LNCAP (cell line): Measurements from ENCODE around the gene COL9A2.

Source experiments
- CTCF ChIP-seq: fragments of 450-650 bp; IDR thresholded peaks from 2 replicates; pipeline ENCODE4 v1.5.1; 2017; ENCODE audit warnings: mild to moderate bottlenecking

Gene COL9A2

GRCh38 chr1:40315239-40315794, 1.8 kb downstream of the COL9A2 start:
- peak; percentile 89 for TF ChIP-seq CTCF

GRCh38 chr1:40314721-40315238, 2.3 kb downstream of the COL9A2 start:
- TF ChIP-seq CTCF = no peak

GRCh38 chr1:40313958-40314720, 2.9 kb downstream of the COL9A2 start:
- no peak for TF ChIP-seq CTCF

- TF ChIP-seq CTCF = no peak
These were observed 3.6 kb downstream of the COL9A2 start for GRCh38 chr1:40313329-40313957.

DNA sequence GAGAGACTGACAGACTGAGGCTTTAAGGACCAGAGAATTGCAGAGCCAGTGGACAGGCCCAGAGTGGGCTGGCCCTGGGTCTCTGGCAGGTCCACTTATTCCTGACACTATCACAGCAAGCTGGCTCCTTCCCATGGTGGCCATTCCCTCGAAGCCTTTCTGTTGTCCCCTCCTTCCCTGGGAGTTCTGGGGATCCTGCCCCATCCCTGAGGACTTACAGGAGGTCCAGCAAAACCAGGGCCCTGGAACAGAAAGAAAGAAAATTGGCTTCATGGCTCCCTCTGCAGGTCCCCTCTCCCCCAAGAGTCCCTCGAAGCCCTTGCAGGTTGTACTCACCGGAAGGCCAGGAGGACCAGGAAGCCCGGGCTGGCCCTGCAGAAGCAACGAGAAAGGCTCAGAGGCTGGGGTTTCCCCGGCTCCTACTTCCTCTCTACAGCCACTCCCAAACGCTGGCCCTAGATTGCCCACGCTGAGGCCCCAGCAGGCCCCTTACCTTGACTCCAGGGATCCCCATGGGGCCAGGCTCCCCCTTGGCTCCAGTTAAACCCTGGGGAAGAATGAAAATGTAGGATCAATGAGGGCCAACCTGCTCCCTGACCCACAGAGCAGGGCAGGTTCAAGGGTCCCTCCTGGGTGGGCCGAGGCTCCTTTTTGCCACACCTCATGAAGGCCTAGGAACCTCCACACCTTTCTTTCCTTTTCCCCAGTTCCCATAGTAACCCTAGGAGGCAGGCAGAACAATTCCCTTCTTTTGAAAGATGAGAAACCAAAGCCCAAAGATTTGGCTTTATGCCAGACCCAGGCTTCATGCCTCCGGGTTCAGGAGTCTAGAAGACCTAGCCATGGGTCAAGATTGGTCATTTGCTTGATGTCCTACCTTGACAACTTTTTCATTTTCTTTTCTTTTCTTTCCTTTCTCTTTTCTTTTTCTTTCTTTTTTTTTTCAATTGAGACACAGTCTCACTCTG, 4.6 kb downstream of the COL9A2 start:
- no peak for TF ChIP-seq CTCF

GRCh38 chr1:40311692-40312091, 5.4 kb downstream of the COL9A2 start:
- TF ChIP-seq CTCF = no peak
